ENCODE measurements around the gene EPN2.

The EPN2 gene

DNA sequence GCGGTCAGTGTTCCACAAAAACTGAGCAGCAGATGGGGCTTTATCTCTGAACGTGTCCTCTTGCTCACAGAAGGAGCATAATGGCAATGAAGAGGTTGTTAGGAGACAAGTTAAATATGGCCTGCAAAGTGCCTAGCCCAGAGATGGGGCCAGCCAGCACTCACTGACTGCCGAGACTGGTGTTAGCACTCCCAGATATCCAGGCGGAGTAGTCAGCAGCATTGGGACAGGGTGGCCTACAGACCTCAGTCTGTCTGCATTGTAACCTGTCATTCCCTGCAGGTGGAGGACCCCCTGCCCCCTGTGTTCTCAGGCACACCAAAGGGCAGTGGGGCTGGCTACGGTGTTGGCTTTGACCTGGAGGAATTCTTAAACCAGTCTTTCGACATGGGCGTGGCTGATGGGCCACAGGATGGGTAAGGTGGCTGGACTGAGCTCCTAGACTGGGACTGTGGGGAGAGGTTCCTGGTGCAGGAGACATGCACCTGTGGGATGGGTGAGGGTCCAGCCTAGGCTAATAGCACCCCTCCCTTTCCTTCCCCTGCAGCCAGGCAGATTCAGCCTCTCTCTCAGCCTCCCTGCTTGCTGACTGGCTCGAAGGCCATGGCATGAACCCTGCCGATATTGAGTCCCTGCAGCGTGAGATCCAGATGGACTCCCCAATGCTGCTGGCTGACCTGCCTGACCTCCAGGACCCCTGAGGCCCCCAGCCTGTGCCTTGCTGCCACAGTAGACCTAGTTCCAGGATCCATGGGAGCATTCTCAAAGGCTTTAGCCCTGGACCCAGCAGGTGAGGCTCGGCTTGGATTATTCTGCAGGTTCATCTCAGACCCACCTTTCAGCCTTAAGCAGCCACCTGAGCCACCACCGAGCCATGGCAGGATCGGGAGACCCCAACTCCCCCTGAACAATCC, 145.6 kb downstream of the EPN2 start:
- 92% methylated on average over 10 of the region's 13 CpGs for WGBS
- Histone ChIP-seq H2BK12ac (ENCODE audit: low read length in 2 of 2) (peak overlapping the region; percentile 59 to 80), H3K9me3 (ENCODE audit: control insufficient read depth, low read length) (no peaks in the 10 kb centered on the region), H3K27ac (ENCODE audit: low read length, poor library complexity, severe bottlenecking) (no peak overlapping the region), H3K36me3 (ENCODE audit: control insufficient read depth in 1 of 2, insufficient read depth in 2 of 2, low read depth in 1 of 2, low read length in 2 of 2) (peaks cover 63 to 71% of the 10 kb centered on the region in 2 experiments), H4K8ac (ENCODE audit: low read length) (peak overlapping the region; percentile 66), H4K91ac (ENCODE audit: low read length) (peak overlapping the region; percentile 11), H3K27me3 (ENCODE audit: control insufficient read depth in 1 of 2, insufficient read depth in 1 of 2, low read length in 2 of 2) (no peaks in the 10 kb centered on the region), H2BK120ac (ENCODE audit: low read depth, low read length) (no peak overlapping the region), H3K14ac (ENCODE audit: low read length in 2 of 2) (no peak overlapping the region), H3K79me1 (replicated peaks; ENCODE audit: low read length, poor library complexity, severe bottlenecking) (peaks cover 36% of the 10 kb centered on the region), H2AFZ (ENCODE audit: low read depth, low read length) (no peak overlapping the region), H2AK5ac (ENCODE audit: low read length, severe bottlenecking) (no peak overlapping the region), H3K4ac (ENCODE audit: low read depth in 1 of 2, low read length in 2 of 2) (no peak overlapping the region), H3K4me2 (ENCODE audit: low read length, poor library complexity, severe bottlenecking) (no peak overlapping the region), H3K4me3 (ENCODE audit: insufficient read depth in 1 of 2, low read depth in 1 of 2, low read length in 2 of 2) (no peak overlapping the region), H2BK15ac (ENCODE audit: low read depth, poor library complexity, severe bottlenecking) (no peak overlapping the region), H2BK5ac (ENCODE audit: low read depth, low read length, poor library complexity, severe bottlenecking) (no peak overlapping the region), H3K9ac (ENCODE audit: low read length) (peak overlapping the region; percentile 29), H3K4me1 (ENCODE audit: control insufficient read depth, insufficient read depth, low read depth, low read length) (peaks cover 40% of the 10 kb centered on the region), H3K23ac (ENCODE audit: low read length in 2 of 2) (no peak overlapping the region), H3K18ac (ENCODE audit: low read depth in 1 of 2, low read length in 2 of 2) (peak overlapping the region in 1 of 2 experiments; percentile 40)
- no peak for DNase-seq

DNA sequence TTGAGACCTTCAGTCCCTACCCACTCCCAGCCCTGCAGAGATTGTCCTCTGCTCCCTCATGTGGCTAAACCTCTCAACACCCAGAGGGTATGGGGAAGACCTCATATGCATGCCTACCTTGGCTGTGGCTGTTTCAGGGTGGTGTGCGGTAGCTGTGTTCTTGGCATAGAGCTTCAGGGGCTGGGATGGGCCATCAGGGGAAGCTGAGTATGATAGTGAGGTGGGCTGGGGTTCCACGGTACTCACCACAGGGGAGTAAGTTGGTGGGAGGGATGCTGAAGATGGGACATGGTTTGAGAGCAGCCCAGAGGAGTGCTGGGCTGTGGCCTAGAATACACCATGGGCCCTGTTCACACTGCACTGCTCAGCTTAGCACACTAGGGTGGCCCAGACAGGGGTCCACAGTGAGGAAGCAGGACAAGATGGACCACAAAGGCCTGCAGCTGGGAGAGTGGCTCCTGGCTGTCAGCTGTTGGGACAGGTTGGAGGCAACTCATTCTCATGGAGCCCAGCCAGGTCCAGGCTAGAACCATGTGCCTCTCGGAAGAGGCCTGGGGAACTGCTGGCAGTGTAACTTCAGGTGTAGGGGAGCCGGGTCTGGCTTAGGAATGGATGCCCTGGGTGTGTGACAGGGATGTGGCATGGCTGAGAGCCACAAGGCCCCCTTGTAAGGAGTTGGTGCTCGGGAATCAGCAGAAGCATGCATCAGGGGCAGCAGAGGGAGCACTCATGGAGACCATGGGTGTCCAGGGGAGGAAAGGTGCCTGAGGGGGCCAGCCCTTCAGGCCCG, 146.7 kb downstream of the EPN2 start:
- peak overlapping the region in 1 of 2 experiments; percentile 42 for H3K23ac ChIP-seq (ENCODE audit: low read length in 2 of 2)
- no peak overlapping the region for H3K4me2 ChIP-seq (ENCODE audit: low read length, poor library complexity, severe bottlenecking)
- no peak overlapping the region for H4K8ac ChIP-seq (ENCODE audit: low read length)
- no peak for DNase-seq
- peak overlapping the region; percentile 66 for H4K91ac ChIP-seq (ENCODE audit: low read length)
- peak overlapping the region; percentile 17 for H2BK15ac ChIP-seq (ENCODE audit: low read depth, poor library complexity, severe bottlenecking)
- H2AFZ ChIP-seq (ENCODE audit: low read depth, low read length): no peak overlapping the region
- H3K4ac ChIP-seq (ENCODE audit: low read depth in 1 of 2, low read length in 2 of 2): peak overlapping the region; percentile 37 to 52
- no peaks in the 10 kb centered on the region for H3K27me3 ChIP-seq (ENCODE audit: control insufficient read depth in 1 of 2, insufficient read depth in 1 of 2, low read length in 2 of 2)
- WGBS: 97% methylated on average over 6 of the region's 6 CpGs
- H3K27ac ChIP-seq (ENCODE audit: low read length, poor library complexity, severe bottlenecking): no peak overlapping the region
- H2BK120ac ChIP-seq (ENCODE audit: low read depth, low read length): no peak overlapping the region
- H3K9ac ChIP-seq (ENCODE audit: low read length): peak overlapping the region; percentile 47
- peaks cover 36% of the 10 kb centered on the region for H3K79me1 ChIP-seq (replicated peaks; ENCODE audit: low read length, poor library complexity, severe bottlenecking)
- H3K4me3 ChIP-seq (ENCODE audit: insufficient read depth in 1 of 2, low read depth in 1 of 2, low read length in 2 of 2): peak overlapping the region in 1 of 2 experiments; percentile 37
- H3K18ac ChIP-seq (ENCODE audit: low read depth in 1 of 2, low read length in 2 of 2): peak overlapping the region in 1 of 2 experiments; percentile 63
- no peak overlapping the region for H2BK5ac ChIP-seq (ENCODE audit: low read depth, low read length, poor library complexity, severe bottlenecking)
- peak overlapping the region; percentile 27 to 49 for H2BK12ac ChIP-seq (ENCODE audit: low read length in 2 of 2)
- no peak overlapping the region for H2AK5ac ChIP-seq (ENCODE audit: low read length, severe bottlenecking)
- peaks cover 63 to 70% of the 10 kb centered on the region in 2 experiments for H3K36me3 ChIP-seq (ENCODE audit: control insufficient read depth in 1 of 2, insufficient read depth in 2 of 2, low read depth in 1 of 2, low read length in 2 of 2)
- H3K4me1 ChIP-seq (ENCODE audit: control insufficient read depth, insufficient read depth, low read depth, low read length): peaks cover 44% of the 10 kb centered on the region
- no peaks in the 10 kb centered on the region for H3K9me3 ChIP-seq (ENCODE audit: control insufficient read depth, low read length)
- peak overlapping the region in 1 of 2 experiments; percentile 46 for H3K14ac ChIP-seq (ENCODE audit: low read length in 2 of 2)

DNA sequence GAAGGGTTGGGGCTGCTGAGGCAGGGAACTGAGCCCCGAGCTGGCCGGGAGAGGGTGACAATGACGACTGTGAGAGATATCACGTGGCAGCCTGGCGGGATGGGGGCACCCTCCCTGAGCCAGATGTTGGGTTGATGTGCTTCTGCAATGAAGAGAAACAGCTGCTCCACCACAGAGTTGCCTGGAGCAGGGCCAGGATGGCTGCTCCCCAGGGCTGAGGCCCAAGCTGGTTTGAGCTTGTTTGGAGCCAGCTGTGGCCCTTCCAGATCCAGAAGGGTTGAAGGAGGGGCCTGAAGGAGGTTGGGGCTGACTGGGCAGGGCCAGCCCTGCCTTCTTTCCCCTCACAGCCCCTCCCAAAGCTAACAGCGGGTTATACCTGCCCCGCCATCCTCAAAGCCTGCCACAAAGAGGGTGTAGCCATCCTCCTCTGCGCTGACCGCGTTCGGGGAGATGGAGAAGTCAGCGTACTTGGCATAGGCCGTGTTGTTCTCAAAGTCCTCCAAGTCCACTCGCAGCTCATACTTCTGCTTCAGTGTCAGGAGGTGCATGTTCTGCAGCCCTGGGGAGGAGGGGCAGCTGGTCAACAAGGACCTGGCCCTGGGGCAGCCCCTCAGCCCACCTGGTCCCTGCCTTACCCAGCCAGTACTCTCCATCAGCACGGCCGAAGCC, 147.7 kb downstream of the EPN2 start:
- Histone ChIP-seq H3K79me1 (replicated peaks; ENCODE audit: low read length, poor library complexity, severe bottlenecking) (peaks cover 33% of the 10 kb centered on the region), H3K9ac (ENCODE audit: low read length) (peak overlapping the region; percentile 56), H2BK5ac (ENCODE audit: low read depth, low read length, poor library complexity, severe bottlenecking) (no peak overlapping the region), H2BK120ac (ENCODE audit: low read depth, low read length) (no peak overlapping the region), H2BK15ac (ENCODE audit: low read depth, poor library complexity, severe bottlenecking) (peak overlapping the region; percentile 29), H3K4me3 (ENCODE audit: insufficient read depth in 1 of 2, low read depth in 1 of 2, low read length in 2 of 2) (peak overlapping the region in 1 of 2 experiments; percentile 53), H3K4ac (ENCODE audit: low read depth in 1 of 2, low read length in 2 of 2) (peak overlapping the region; percentile 50 to 75), H2BK12ac (ENCODE audit: low read length in 2 of 2) (peak overlapping the region; percentile 69 to 75), H2AFZ (ENCODE audit: low read depth, low read length) (no peak overlapping the region), H4K8ac (ENCODE audit: low read length) (peak overlapping the region; percentile 39), H3K18ac (ENCODE audit: low read depth in 1 of 2, low read length in 2 of 2) (peak overlapping the region; percentile 60 to 63), H2AK5ac (ENCODE audit: low read length, severe bottlenecking) (no peak overlapping the region), H3K23ac (ENCODE audit: low read length in 2 of 2) (peak overlapping the region in 1 of 2 experiments; percentile 64), H3K4me2 (ENCODE audit: low read length, poor library complexity, severe bottlenecking) (no peak overlapping the region), H3K9me3 (ENCODE audit: control insufficient read depth, low read length) (no peaks in the 10 kb centered on the region), H4K91ac (ENCODE audit: low read length) (peak overlapping the region; percentile 77), H3K27me3 (ENCODE audit: control insufficient read depth in 1 of 2, insufficient read depth in 1 of 2, low read length in 2 of 2) (no peaks in the 10 kb centered on the region), H3K36me3 (ENCODE audit: control insufficient read depth in 1 of 2, insufficient read depth in 2 of 2, low read depth in 1 of 2, low read length in 2 of 2) (peaks cover 57 to 62% of the 10 kb centered on the region in 2 experiments), H3K27ac (ENCODE audit: low read length, poor library complexity, severe bottlenecking) (no peak overlapping the region), H3K4me1 (ENCODE audit: control insufficient read depth, insufficient read depth, low read depth, low read length) (peaks cover 38% of the 10 kb centered on the region), H3K14ac (ENCODE audit: low read length in 2 of 2) (peak overlapping the region in 1 of 2 experiments; percentile 22)
- DNase-seq: peak; percentile 75
- WGBS: 78% methylated on average over 16 of the region's 16 CpGs

All from mesenchymal stem cell (in vitro differentiated cells and primary cell).